Activated T-cell treated with anti-CD3 and anti-CD28 coated beads, Interleukin-2, amount 50 U/mL, for 72 hours (primary cell): ENCODE results near the gene NAT16. TPM values are rescaled to one million over a fixed set of nuclear protein-coding genes. Genes with fewer than 3 reads are reported as not detected.
A peak's percentile ranks its signal among the peaks of the same experiment; 100 is the strongest.
"Not testable (repeated sequence)": the region's sequence is repeated elsewhere in the genome, so short reads cannot be mapped to it uniquely, and the experiment has no call there.

ENCODE experiments used
- ATAC-seq, 2 donors: fragments of 150-1000 bp; cut with Tn5 transposase; replicated peaks in 1 of 2; 2 replicates each; pipeline ENCODE4 v1.10.0; 2021; ENCODE audit warnings: moderate library complexity in 2 of 2, mild to moderate bottlenecking in 1 of 2
- DNase-seq, 2 donors: peaks; one replicate each; pipeline ENCODE4 v3.0.0; 2021 to 2022; ENCODE audit warnings: mixed read lengths in 1 of 2
- H3K27ac Mint-ChIP-seq: one replicate; pipeline ENCODE4 v1.8.0; 2022; ENCODE audit warnings: mild to moderate bottlenecking, moderate library complexity, mixed read lengths
- H3K27me3 Mint-ChIP-seq: one replicate; pipeline ENCODE4 v1.8.0; 2022; ENCODE audit warnings: low read depth, mixed read lengths
- H3K36me3 Mint-ChIP-seq, 2 donors: one replicate each; pipeline ENCODE4 v1.8.0; 2022; ENCODE audit warnings: mixed read lengths in 2 of 2, mild to moderate bottlenecking in 1 of 2; ENCODE audit not compliant: insufficient read depth in 2 of 2
- H3K4me1 Mint-ChIP-seq: one replicate; pipeline ENCODE4 v1.8.0; 2022; ENCODE audit warnings: low read depth, mixed read lengths
- H3K4me3 Mint-ChIP-seq, 2 donors: one replicate each; pipeline ENCODE4 v1.8.0; 2022; ENCODE audit warnings: mild to moderate bottlenecking in 2 of 2, mixed read lengths in 2 of 2, moderate library complexity in 2 of 2
- H3K9me3 Mint-ChIP-seq, 2 donors: one replicate each; pipeline ENCODE4 v1.8.0; 2022; ENCODE audit warnings: mixed read lengths in 2 of 2
- total RNA-seq, 2 donors: library from RNA; stranded (reverse); gene quantifications; one replicate each; pipeline ENCODE4 v1.2.3, GENCODE V29; 2022

NAT16 gene
- total RNA-seq, 2 donors from 2014 or later = not detected

GRCh38 chr7:101129603-101130117 lies 50.4 kb downstream of the NAT16 start:
- DNase-seq = no peak
- Mint-ChIP-seq H3K4me1 (peaks cover 35% of the 10 kb centered on the region), H3K9me3 (no peaks in the 10 kb centered on the region), H3K27me3 (peaks cover 67% of the 10 kb centered on the region), H3K27ac (no peak overlapping the region), H3K4me3 (no peak overlapping the region), H3K36me3 (no peaks in the 10 kb centered on the region)
- no peak for ATAC-seq

GRCh38 chr7:101128040-101128834 lies 51.9 kb downstream of the NAT16 start:
- Mint-ChIP-seq H3K9me3 (no peaks in the 10 kb centered on the region), H3K4me1 (peaks cover 29% of the 10 kb centered on the region), H3K36me3 (peaks cover 0 to 1% of the 10 kb centered on the region in 2 donors), H3K27ac (no peak overlapping the region), H3K4me3 (no peak overlapping the region), H3K27me3 (peaks cover 63% of the 10 kb centered on the region)
- DNase-seq = no peak
- no peak for ATAC-seq

- Mint-ChIP-seq H3K36me3 (peaks cover 0 to 1% of the 10 kb centered on the region in 2 donors), H3K4me3 (peak overlapping the region; percentile 33 to 66), H3K27me3 (peaks cover 67% of the 10 kb centered on the region), H3K27ac (no peak overlapping the region), H3K4me1 (peaks cover 29% of the 10 kb centered on the region), H3K9me3 (no peaks in the 10 kb centered on the region)
- ATAC-seq (no peak), DNase-seq (no peak)
These were observed 52.5 kb downstream of the NAT16 start for GRCh38 chr7:101127460-101128039.

GRCh38 chr7:101126651-101127459 lies 53.2 kb downstream of the NAT16 start, which contains the start of gene SERPINE1:
SERPINE1 (plus strand) TSS chr7:101127104; CDS start chr7:101128394, 1,290 bp downstream.
- H3K4me3 Mint-ChIP-seq = peak within 1 kb of the TSS; percentile 62 to 66
- no peak within 1 kb of the TSS for H3K27ac Mint-ChIP-seq
- H3K4me1 Mint-ChIP-seq = peaks cover 35% of the 10 kb centered on the region
- H3K27me3 Mint-ChIP-seq = peaks cover 72% of the 10 kb centered on the region
- H3K36me3 Mint-ChIP-seq = peaks cover 0 to 1% of the 10 kb centered on the region in 2 donors
- H3K9me3 Mint-ChIP-seq = no peaks in the 10 kb centered on the region
- ATAC-seq (peak; percentile 81 to 83), DNase-seq (peak; percentile 46 to 61)

GRCh38 chr7:101125989-101126650 lies 54.0 kb downstream of the NAT16 start:
- ATAC-seq (peak; percentile 20 to 33), DNase-seq (no peak)
- Mint-ChIP-seq H3K4me3 (peak overlapping the region in 1 of 2 donors; percentile 66), H3K27me3 (peaks cover 74% of the 10 kb centered on the region), H3K9me3 (no peaks in the 10 kb centered on the region), H3K27ac (no peak overlapping the region), H3K36me3 (peaks cover 0 to 1% of the 10 kb centered on the region in 2 donors), H3K4me1 (peaks cover 37% of the 10 kb centered on the region)

- Mint-ChIP-seq H3K9me3 (no peaks in the 10 kb centered on the region), H3K4me3 (no peak overlapping the region), H3K27me3 (peaks cover 71% of the 10 kb centered on the region), H3K36me3 (peaks cover 0 to 1% of the 10 kb centered on the region in 2 donors), H3K27ac (peak overlapping the region; percentile 45), H3K4me1 (peaks cover 37% of the 10 kb centered on the region)
- ATAC-seq = no peak
- DNase-seq = no peak
These were observed 55.6 kb downstream of the NAT16 start for GRCh38 chr7:101124376-101125056.

- no peaks in the 10 kb centered on the region for H3K9me3 Mint-ChIP-seq
- no peak for ATAC-seq
- peaks cover 0 to 1% of the 10 kb centered on the region in 2 donors for H3K36me3 Mint-ChIP-seq
- no peak overlapping the region for H3K27ac Mint-ChIP-seq
- H3K4me3 Mint-ChIP-seq = no peak overlapping the region
- no peak for DNase-seq
- H3K27me3 Mint-ChIP-seq = peaks cover 69% of the 10 kb centered on the region
- H3K4me1 Mint-ChIP-seq = peaks cover 37% of the 10 kb centered on the region
These were observed 56.4 kb downstream of the NAT16 start for GRCh38 chr7:101123703-101124068.

- H3K4me1 Mint-ChIP-seq = peaks cover 37% of the 10 kb centered on the region
- DNase-seq = no peak
- peaks cover 64% of the 10 kb centered on the region for H3K27me3 Mint-ChIP-seq
- peak overlapping the region in 1 of 2 donors; percentile 12 for H3K4me3 Mint-ChIP-seq
- H3K9me3 Mint-ChIP-seq = no peaks in the 10 kb centered on the region
- H3K27ac Mint-ChIP-seq = no peak overlapping the region
- H3K36me3 Mint-ChIP-seq = peaks cover 0 to 1% of the 10 kb centered on the region in 2 donors
- no peak for ATAC-seq
These were observed 57.0 kb downstream of the NAT16 start for GRCh38 chr7:101122933-101123702.

- Mint-ChIP-seq H3K4me1 (peaks cover 36% of the 10 kb centered on the region), H3K36me3 (peaks cover 0 to 1% of the 10 kb centered on the region in 2 donors), H3K27me3 (peaks cover 56% of the 10 kb centered on the region), H3K4me3 (peak overlapping the region; percentile 71 to 80), H3K27ac (no peak overlapping the region), H3K9me3 (no peaks in the 10 kb centered on the region)
- ATAC-seq = no peak
- DNase-seq = no peak
These were observed 57.8 kb downstream of the NAT16 start for GRCh38 chr7:101121991-101122932.

- Mint-ChIP-seq H3K27me3 (peaks cover 50% of the 10 kb centered on the region), H3K4me1 (peaks cover 30% of the 10 kb centered on the region), H3K4me3 (peak overlapping the region; percentile 71 to 80)
- not testable (repeated sequence) for H3K27ac Mint-ChIP-seq, H3K36me3 Mint-ChIP-seq, DNase-seq, ATAC-seq, H3K9me3 Mint-ChIP-seq
These were observed 58.5 kb downstream of the NAT16 start for GRCh38 chr7:101121631-101121990.
